HG03066 (cell line): ENCODE results near the gene G6PD.

ENCODE experiments used
- ATAC-seq: cut with Tn5 transposase; IDR thresholded peaks from one replicate; pipeline ENCODE4 v1.9.1; 2021; ENCODE audit warnings: low read depth; ENCODE audit not compliant: unreplicated experiment

G6PD gene

GRCh38 chrX:154488336-154489075 lies 58.1 kb downstream of the G6PD start:
- ATAC-seq: no peak

GRCh38 chrX:154487518-154488290 lies 58.9 kb downstream of the G6PD start:
- ATAC-seq: no peak

- no peak for ATAC-seq
Observed at GRCh38 chrX:154486396-154487207, 60.0 kb downstream of the G6PD start, which contains the start of gene UBL4A. TSS of gene UBL4A (minus strand) at chrX:154486615. CDS start at chrX:154486584, 31 bp downstream.

GRCh38 chrX:154486052-154486395 lies 60.6 kb downstream of the G6PD start:
- no peak for ATAC-seq

GRCh38 chrX:154485150-154486051 lies 61.2 kb downstream of the G6PD start:
- no peak for ATAC-seq

- ATAC-seq: no peak
Observed at GRCh38 chrX:154484255-154485149, 62.1 kb downstream of the G6PD start.

GRCh38 chrX:154483325-154483724 lies 63.3 kb downstream of the G6PD start:
- no peak for ATAC-seq

- no peak for ATAC-seq
Observed at GRCh38 chrX:154482786-154483185, 63.9 kb downstream of the G6PD start.

- ATAC-seq: no peak
Observed at GRCh38 chrX:154481911-154482601, 64.6 kb downstream of the G6PD start.
